Bone marrow (tissue), 2 donors: ENCODE results near the gene KCTD19.
A peak's percentile ranks its signal among the peaks of the same experiment; 100 is the strongest.
"Not testable (repeated sequence)": the region's sequence is repeated elsewhere in the genome, so short reads cannot be mapped to it uniquely, and the experiment has no call there.

Source experiments
- DNase-seq, 2 donors: peaks; one replicate each; lab custom pipeline; 2025; lab: John Stamatoyannopoulos, UW

KCTD19 gene

GRCh38 chr16:67326472-67327309 lies at the start of gene KCTD19, which contains the start of gene LRRC36:
KCTD19 (minus strand) TSS chr16:67326741; CDS start chr16:67326707, 34 bp downstream.
LRRC36 (plus strand) TSS chr16:67326815; CDS start chr16:67326863, 48 bp downstream.
- DNase-seq: no peak

- not testable (repeated sequence) for DNase-seq
These were observed 49.5 kb upstream of the KCTD19 start for GRCh38 chr16:67376012-67376411.

- DNase-seq: peak in 1 of 2 donors; percentile 38
These were observed 46.1 kb upstream of the KCTD19 start for GRCh38 chr16:67372664-67373063.

GRCh38 chr16:67370661-67371060 lies 44.1 kb upstream of the KCTD19 start:
- DNase-seq: no peak

GRCh38 chr16:67364600-67365235 lies 38.2 kb upstream of the KCTD19 start:
- DNase-seq: peak in 1 of 2 donors; percentile 29

DNA sequence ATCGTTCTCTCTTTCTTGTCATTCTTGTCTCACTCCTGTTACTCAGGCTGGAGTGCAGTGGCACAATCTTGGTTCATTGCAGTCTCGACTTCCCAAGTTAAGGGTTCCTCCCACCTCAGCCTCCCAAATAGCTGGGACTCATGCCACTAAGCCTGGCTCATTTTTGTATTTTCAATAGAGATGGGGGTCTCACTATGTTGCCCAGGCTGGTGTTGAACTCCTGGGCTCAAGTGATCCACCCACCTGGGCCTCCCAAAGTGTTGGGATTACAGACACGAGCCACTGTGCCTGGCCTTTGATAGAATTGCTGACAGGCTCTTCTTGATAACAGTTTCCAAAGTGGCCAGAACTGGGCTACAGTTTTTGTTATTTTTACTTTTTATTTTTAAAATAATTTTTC lies 34.5 kb upstream of the KCTD19 start:
- DNase-seq: no peak

GRCh38 chr16:67359540-67360269 lies 33.2 kb upstream of the KCTD19 start:
- DNase-seq: not testable (repeated sequence)

DNA sequence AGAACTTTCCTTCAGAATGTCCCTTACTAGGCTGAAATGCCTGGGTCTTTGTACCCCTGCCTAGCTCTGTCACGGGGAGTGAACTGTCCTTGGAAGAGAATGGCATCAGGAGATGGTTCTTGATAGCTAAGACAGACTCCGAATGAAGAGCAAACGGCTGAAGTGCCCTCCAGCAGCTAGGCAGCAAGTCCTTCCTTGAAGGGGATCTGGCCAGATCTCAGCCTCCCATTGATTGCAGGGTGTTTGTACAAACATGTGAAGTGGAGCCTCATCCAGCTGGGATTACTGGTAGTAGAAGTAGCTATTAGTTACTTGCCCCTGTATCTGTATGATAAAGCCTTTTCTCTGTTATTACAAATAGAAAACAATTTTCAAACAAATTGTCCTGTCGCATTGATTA lies 31.0 kb upstream of the KCTD19 start:
- no peak for DNase-seq

DNA sequence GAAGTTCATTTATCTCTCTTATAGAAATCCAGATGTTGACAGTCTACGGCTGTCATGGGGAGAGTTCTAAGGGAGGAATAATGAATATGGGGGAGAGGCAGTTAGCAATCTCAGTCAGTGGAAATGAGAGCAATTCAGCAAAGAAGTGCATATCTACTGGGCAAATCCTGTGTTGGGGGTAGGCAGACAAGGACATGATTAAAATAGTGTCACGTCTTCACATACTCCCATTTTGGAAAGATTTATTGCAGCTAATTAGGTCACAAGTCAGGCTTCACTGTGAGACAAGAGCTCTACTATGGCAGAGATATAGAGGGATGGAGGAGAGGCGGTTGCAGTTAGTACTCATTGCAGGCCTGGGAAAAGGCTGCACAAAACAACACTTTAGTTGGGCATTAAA lies 29.9 kb upstream of the KCTD19 start:
- DNase-seq: no peak

DNA sequence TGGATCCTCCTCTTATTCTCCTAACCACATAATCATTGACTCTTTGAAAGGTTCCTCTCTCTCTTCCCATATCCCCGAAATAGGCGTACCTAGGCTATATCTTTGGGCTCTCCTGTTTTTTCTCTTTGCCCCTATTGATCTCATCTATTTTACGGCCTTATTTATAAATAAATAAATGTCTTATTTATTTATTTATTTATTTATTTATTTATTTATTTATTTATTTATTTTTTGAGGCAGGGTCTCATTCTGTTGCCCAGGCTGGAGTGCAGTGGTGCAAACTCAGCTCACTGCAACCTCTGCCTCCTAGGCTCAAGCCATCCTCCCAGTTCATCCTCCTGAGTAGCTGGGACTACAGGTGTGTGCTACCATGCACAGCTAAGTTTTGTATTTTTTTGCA lies 25.9 kb upstream of the KCTD19 start:
- not testable (repeated sequence) for DNase-seq

GRCh38 chr16:67350324-67350723 lies 23.8 kb upstream of the KCTD19 start:
- DNase-seq: no peak

- DNase-seq: peak in 1 of 2 donors; percentile 30
These were observed 22.6 kb upstream of the KCTD19 start for GRCh38 chr16:67349172-67349571.

GRCh38 chr16:67346341-67346740 lies 19.8 kb upstream of the KCTD19 start:
- no peak for DNase-seq

GRCh38 chr16:67345401-67345800 lies 18.9 kb upstream of the KCTD19 start:
- no peak for DNase-seq

DNA sequence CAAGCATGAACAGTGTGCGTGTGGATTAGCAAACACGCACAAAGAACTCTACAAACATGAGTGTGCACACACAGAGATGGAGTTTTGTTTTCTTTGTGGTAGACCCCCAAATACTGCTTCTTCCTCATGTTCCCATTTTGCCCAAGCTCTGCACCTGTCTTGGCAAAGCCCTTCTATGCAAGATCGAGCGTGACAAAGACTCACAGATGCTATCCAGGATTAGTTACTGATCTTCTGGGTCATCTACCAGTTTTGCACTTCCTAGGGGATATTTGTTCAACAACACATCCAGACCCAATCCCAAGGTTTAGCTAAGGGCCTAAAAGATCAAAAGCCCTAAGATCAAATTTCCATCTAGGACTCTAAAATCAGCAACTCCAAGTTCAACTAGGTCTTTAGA lies 16.1 kb upstream of the KCTD19 start:
- no peak for DNase-seq

- no peak for DNase-seq
These were observed 14.7 kb upstream of the KCTD19 start for GRCh38 chr16:67341250-67341649.

GRCh38 chr16:67339453-67339852 lies 12.9 kb upstream of the KCTD19 start:
- DNase-seq: no peak

DNA sequence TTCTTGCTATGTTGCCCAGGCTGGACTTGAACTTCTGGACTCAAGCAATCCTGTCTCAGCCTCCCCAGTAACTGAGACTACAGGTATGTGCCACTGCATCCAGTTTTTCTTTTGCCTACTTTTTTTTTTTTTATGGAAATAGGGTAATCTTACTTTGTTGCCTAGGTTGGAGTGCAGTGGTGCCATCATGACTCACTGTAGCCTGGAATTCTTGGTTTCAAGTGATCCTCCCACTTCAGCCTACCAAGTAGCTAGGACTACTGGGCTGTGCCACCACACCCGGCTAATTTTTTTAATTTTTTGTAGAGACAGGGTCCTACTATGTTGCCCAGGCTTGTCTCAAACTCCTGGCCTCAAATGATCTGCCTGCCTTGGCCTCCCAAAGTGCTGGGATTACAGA lies 10.1 kb upstream of the KCTD19 start:
- no peak for DNase-seq

GRCh38 chr16:67336116-67336515 lies 9.6 kb upstream of the KCTD19 start:
- DNase-seq: no peak

DNA sequence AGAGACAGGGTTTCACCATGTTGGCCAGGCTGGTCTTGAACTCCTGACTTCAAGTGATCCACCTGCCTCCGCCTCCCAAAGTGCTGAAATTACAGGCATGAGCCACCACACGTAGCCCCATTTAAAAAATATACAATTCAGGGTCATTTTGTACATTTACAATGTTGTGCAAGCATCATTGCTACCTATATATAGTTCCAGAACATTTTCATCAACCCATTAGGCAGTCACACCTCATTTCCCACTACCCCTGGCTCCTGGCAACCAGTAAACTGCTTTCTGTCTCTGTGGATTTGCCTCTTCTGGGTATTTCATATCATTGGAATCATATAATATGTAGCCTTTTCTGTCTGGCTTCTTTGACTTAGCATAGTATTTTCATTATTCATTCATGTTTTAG lies 6.8 kb upstream of the KCTD19 start:
- no peak for DNase-seq

- DNase-seq: no peak
These were observed 3.4 kb upstream of the KCTD19 start for GRCh38 chr16:67329901-67330300.

GRCh38 chr16:67327743-67328142 lies 1.2 kb upstream of the KCTD19 start:
- no peak for DNase-seq

DNA sequence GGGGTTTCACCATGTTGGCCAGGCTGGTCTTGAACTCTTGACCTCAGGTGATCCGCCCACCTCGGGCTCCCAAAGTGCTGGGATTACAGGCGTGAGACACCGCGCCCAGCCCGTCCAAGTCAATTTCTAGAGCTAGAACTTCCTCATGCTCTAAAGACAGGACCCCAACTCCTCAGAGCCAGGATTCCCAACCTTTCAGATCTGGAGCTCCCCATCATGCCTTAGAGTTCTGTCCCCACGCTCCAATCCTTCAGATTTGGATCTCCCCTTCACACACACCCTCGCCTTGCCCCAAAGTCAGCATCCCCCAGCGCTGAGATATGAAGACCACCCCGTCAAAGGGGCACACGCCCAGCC lies 448 bp downstream of the KCTD19 start:
- DNase-seq: no peak
